Upper lobe of left lung (tissue), 6 donors: ENCODE data around the gene KRTAP9-3. TPM values are rescaled to one million over a fixed set of nuclear protein-coding genes. Genes with fewer than 3 reads are reported as not detected.
"Not testable (repeated sequence)": the region's sequence is repeated elsewhere in the genome, so short reads cannot be mapped to it uniquely, and the experiment has no call there.

Experiments
- ATAC-seq, 2 donors: fragments of 200-7000 bp; cut with Tn5 transposase; one replicate each; pipeline ENCODE4 v1.9.1; 2022; ENCODE audit warnings: mild to moderate bottlenecking in 2 of 2, moderate library complexity in 2 of 2; ENCODE audit not compliant: low FRiP score in 2 of 2
- DNase-seq, 2 donors: peaks; one replicate each; pipeline ENCODE4 v3.0.0-alpha.2; 2019 to 2020
- H3K27ac ChIP-seq, 4 donors: fragments of 200-600 bp; sonication (generic); one replicate each; pipeline ENCODE4 v1.5.1; 2016 to 2019
- H3K27me3 ChIP-seq, 4 donors: fragments of 200-600 bp; sonication (generic); one replicate each; pipeline ENCODE4 v1.5.1; 2017 to 2019
- H3K36me3 ChIP-seq, 4 donors: fragments of 200-600 bp; sonication (generic); one replicate each; pipeline ENCODE4 v1.5.1; 2016 to 2019
- H3K4me1 ChIP-seq, 4 donors: fragments of 200-600 bp; sonication (generic); one replicate each; pipeline ENCODE4 v1.5.1; 2018 to 2019
- H3K4me3 ChIP-seq, 4 donors: fragments of 200-600 bp; sonication (generic); one replicate each; pipeline ENCODE4 v1.5.1; 2017 to 2019; ENCODE audit warnings: mild to moderate bottlenecking in 2 of 4, moderate library complexity in 1 of 4
- H3K9me3 ChIP-seq, 4 donors: fragments of 200-600 bp; sonication (generic); one replicate each; pipeline ENCODE4 v1.5.1; 2018 to 2019
- EP300 ChIP-seq, 4 donors: sonication (generic); formaldehyde crosslinking; IDR thresholded peaks; one replicate each; pipeline ENCODE4 v1.5.1; 2017; ENCODE audit warnings: antibody characterized with exemption in 4 of 4, control low read depth in 2 of 4
- POLR2A ChIP-seq, 4 donors: fragments of 450-650 bp; IDR thresholded peaks; one replicate each; pipeline ENCODE4 v1.5.1; 2016 to 2017; ENCODE audit warnings: antibody characterized with exemption in 4 of 4, mild to moderate bottlenecking in 2 of 4
- POLR2AphosphoS5 ChIP-seq, 2 donors: sonication (generic); formaldehyde crosslinking; IDR thresholded peaks; one replicate each; pipeline ENCODE4 v1.5.1; 2017; ENCODE audit warnings: antibody characterized with exemption in 2 of 2
- WGBS, 2 donors: methylation state at CpG; one replicate each; pipeline ENCODE4 v1.1.5; 2017 to 2018; 5-methylcytosine and 5-hydroxymethylcytosine counted together
- total RNA-seq, 6 donors: library from RNA; depleted of rRNA in 4 of 6; stranded (reverse); fragments of >200 nt in 4 of 6; gene quantifications; one replicate each; pipeline versions ENCODE4 v1.1.0 to v1.2.1, GENCODE V29; 2016 to 2021
- TF ChIP-seq, protein P1 (sequence below), 6 experiments: fragments of 450-650 bp in 4 of 6; fragments of 200-600 bp in 2 of 6; sonication (generic) in 2 of 6; IDR thresholded peaks; one replicate each; pipeline ENCODE4 v1.5.1; 2016 to 2019; ENCODE audit warnings: antibody characterized with exemption in 6 of 6
- donor health status: DM: no; HTN: no; CAD: no; lungs with moderate emphysema.
- donor health status: DM: no; HTN: yes; CAD: no; lungs with severe emphysema.

Gene KRTAP9-3
- total RNA-seq, 6 donors from 2014 or later, result not detected

GRCh38 chr17:41251261-41251660, 19.0 kb downstream of the KRTAP9-3 start:
- Histone ChIP-seq H3K27me3 (no peaks in the 10 kb centered on the region), H3K4me1 (no peaks in the 10 kb centered on the region), H3K4me3 (no peak overlapping the region), H3K27ac (no peak overlapping the region), H3K9me3 (no peaks in the 10 kb centered on the region), H3K36me3 (no peaks in the 10 kb centered on the region)
- WGBS, 2 donors, result 93 to 100% methylated on average over 1 of the region's 1 CpG
- no peak for TF ChIP-seq POLR2A (IDR thresholded peaks at IDR 0.05)
- TF ChIP-seq, protein P1, sequence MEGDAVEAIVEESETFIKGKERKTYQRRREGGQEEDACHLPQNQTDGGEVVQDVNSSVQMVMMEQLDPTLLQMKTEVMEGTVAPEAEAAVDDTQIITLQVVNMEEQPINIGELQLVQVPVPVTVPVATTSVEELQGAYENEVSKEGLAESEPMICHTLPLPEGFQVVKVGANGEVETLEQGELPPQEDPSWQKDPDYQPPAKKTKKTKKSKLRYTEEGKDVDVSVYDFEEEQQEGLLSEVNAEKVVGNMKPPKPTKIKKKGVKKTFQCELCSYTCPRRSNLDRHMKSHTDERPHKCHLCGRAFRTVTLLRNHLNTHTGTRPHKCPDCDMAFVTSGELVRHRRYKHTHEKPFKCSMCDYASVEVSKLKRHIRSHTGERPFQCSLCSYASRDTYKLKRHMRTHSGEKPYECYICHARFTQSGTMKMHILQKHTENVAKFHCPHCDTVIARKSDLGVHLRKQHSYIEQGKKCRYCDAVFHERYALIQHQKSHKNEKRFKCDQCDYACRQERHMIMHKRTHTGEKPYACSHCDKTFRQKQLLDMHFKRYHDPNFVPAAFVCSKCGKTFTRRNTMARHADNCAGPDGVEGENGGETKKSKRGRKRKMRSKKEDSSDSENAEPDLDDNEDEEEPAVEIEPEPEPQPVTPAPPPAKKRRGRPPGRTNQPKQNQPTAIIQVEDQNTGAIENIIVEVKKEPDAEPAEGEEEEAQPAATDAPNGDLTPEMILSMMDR (IDR thresholded peaks at IDR 0.05), result no peak
- TF ChIP-seq POLR2AphosphoS5 (IDR thresholded peaks at IDR 0.05), result no peak
- no peak for TF ChIP-seq EP300 (IDR thresholded peaks at IDR 0.05)
- DNase-seq (no peak), ATAC-seq (no peak)

- WGBS, 2 donors, result 0 to 57% methylated on average over 1 of the region's 1 CpG
- Histone ChIP-seq H3K4me3 (no peak overlapping the region), H3K27ac (no peak overlapping the region), H3K36me3 (no peaks in the 10 kb centered on the region), H3K27me3 (no peaks in the 10 kb centered on the region), H3K9me3 (no peaks in the 10 kb centered on the region), H3K4me1 (no peaks in the 10 kb centered on the region)
- TF ChIP-seq POLR2A (IDR thresholded peaks at IDR 0.05), result no peak
- TF ChIP-seq, protein P1 (IDR thresholded peaks at IDR 0.05), result no peak
- no peak for TF ChIP-seq EP300 (IDR thresholded peaks at IDR 0.05)
- TF ChIP-seq POLR2AphosphoS5 (IDR thresholded peaks at IDR 0.05), result no peak
- ATAC-seq (no peak), DNase-seq (no peak)
Observed at GRCh38 chr17:41254861-41255260, 22.6 kb downstream of the KRTAP9-3 start.

GRCh38 chr17:41255381-41256290, 23.4 kb downstream of the KRTAP9-3 start, which contains the start of gene KRTAP9-9:
KRTAP9-9 (plus strand) TSS chr17:41255384.
- DNase-seq, result peak in 1 of 2 donors; percentile 67
- not testable (repeated sequence) for ATAC-seq
- 61 to 89% methylated on average over 2 to 5 of the region's 5 CpGs for WGBS, 2 donors

GRCh38 chr17:41256291-41256685, 24.0 kb downstream of the KRTAP9-3 start:
- no peak overlapping the region for H3K4me3 ChIP-seq
- WGBS, 2 donors, result 90 to 96% methylated on average over 1 of the region's 1 CpG
- DNase-seq, result no peak
- no peaks in the 10 kb centered on the region for H3K9me3 ChIP-seq
- no peaks in the 10 kb centered on the region for H3K4me1 ChIP-seq
- ATAC-seq, result no peak
- no peak for TF ChIP-seq POLR2AphosphoS5 (IDR thresholded peaks at IDR 0.05)
- no peak for TF ChIP-seq EP300 (IDR thresholded peaks at IDR 0.05)
- TF ChIP-seq, protein P1 (IDR thresholded peaks at IDR 0.05), result no peak
- no peaks in the 10 kb centered on the region for H3K27me3 ChIP-seq
- no peaks in the 10 kb centered on the region for H3K36me3 ChIP-seq
- no peak overlapping the region for H3K27ac ChIP-seq

More at GRCh38 chr17:41255381-41256290, 23.4 kb downstream of the KRTAP9-3 start, which contains the start of gene KRTAP9-9:
- H3K4me1 ChIP-seq, H3K9me3 ChIP-seq, H3K27me3 ChIP-seq, H3K36me3 ChIP-seq, H3K4me3 ChIP-seq, H3K27ac ChIP-seq: not testable (repeated sequence)

- H3K4me1 ChIP-seq, result no peaks in the 10 kb centered on the region
- H3K4me3 ChIP-seq, result no peak overlapping the region
- TF ChIP-seq POLR2A (IDR thresholded peaks at IDR 0.05), result no peak
- no peak for TF ChIP-seq POLR2AphosphoS5 (IDR thresholded peaks at IDR 0.05)
- no peak for TF ChIP-seq EP300 (IDR thresholded peaks at IDR 0.05)
- TF ChIP-seq, protein P1 (IDR thresholded peaks at IDR 0.05), result no peak
- ATAC-seq (no peak), DNase-seq (no peak)
- no peaks in the 10 kb centered on the region for H3K36me3 ChIP-seq
- no peak overlapping the region for H3K27ac ChIP-seq
- H3K27me3 ChIP-seq, result no peaks in the 10 kb centered on the region
- H3K9me3 ChIP-seq, result no peaks in the 10 kb centered on the region
Observed at GRCh38 chr17:41258406-41258805, 26.2 kb downstream of the KRTAP9-3 start.
